BJ (cell line): ENCODE measurements around the gene TMEM231. TPM values are rescaled to one million over a fixed set of nuclear protein-coding genes. Genes with fewer than 3 reads are reported as not detected.
"Not testable (repeated sequence)": the region's sequence is repeated elsewhere in the genome, so short reads cannot be mapped to it uniquely, and the experiment has no call there.

Source experiments
- CTCF ChIA-PET: fragments of 350-600 bp; formaldehyde crosslinking; extraction: SDS; loops from one replicate; lab custom pipeline; 2021; ENCODE audit warnings: antibody characterized with exemption, inconsistent platforms; lab: Yijun Ruan, JAX
- POLR2A ChIA-PET: fragments of 300-600 bp; sonication (Branson Sonifier 250); formaldehyde crosslinking; extraction: SDS; loops from one replicate; lab custom pipeline; 2021; ENCODE audit warnings: antibody characterized with exemption; lab: Charles Lee
- DNase-seq: peaks from one replicate; pipeline ENCODE4 v3.0.0-alpha.2; 2011; ENCODE audit warnings: low read depth
- H3K27me3 ChIP-seq: 2 replicates; pipeline ENCODE4 v1.6.0; 2011; ENCODE audit warnings: low read length; ENCODE audit not compliant: control insufficient read depth, insufficient read depth
- H3K36me3 ChIP-seq: 2 replicates; pipeline ENCODE4 v1.5.1; 2011; ENCODE audit warnings: low read length; ENCODE audit not compliant: control insufficient read depth, insufficient read depth
- H3K4me3 ChIP-seq: 2 replicates; pipeline ENCODE4 v1.5.1; 2011; ENCODE audit warnings: low read depth, mild to moderate bottlenecking, control low read depth, low read length
- CTCF ChIP-seq: IDR thresholded peaks from 2 replicates; pipeline ENCODE4 v1.5.1; 2011; ENCODE audit warnings: low read depth, mild to moderate bottlenecking, control low read depth, inconsistent platforms, low read length, moderate library complexity; ENCODE audit not compliant: insufficient read depth
- polyA plus RNA-seq: library from polyadenylated mRNA; depleted of rRNA; stranded (reverse); fragments of >200 nt; gene quantifications from 2 replicates; pipeline ENCODE4 v1.2.3, GENCODE V29; 2011

TMEM231 gene
- polyA plus RNA-seq, 1 experiment: 38.8 TPM

GRCh38 chr16:75593308-75593707, 37.3 kb upstream of the TMEM231 start:
- CTCF ChIA-PET: interaction anchor here (1.4 to 3.5 kb wide), 3 partner anchors 9 to 122 kb away, joined by 3 to 17 read pairs (median 5); no protein-coding TSS in a partner anchor
- H3K27me3 ChIP-seq: no peaks in the 10 kb centered on the region
- no peak for TF ChIP-seq CTCF
- POLR2A ChIA-PET: no interaction called here
- H3K36me3 ChIP-seq: peaks cover 1% of the 10 kb centered on the region
- no peak for DNase-seq
- no peak overlapping the region for H3K4me3 ChIP-seq

- CTCF ChIA-PET: interaction anchor here (0.9 to 3.5 kb wide), 4 partner anchors 11 to 127 kb away, joined by 3 to 17 read pairs (median 4); partner anchors contain the start of gene GABARAPL2
Observed at GRCh38 chr16:75591927-75592326, 35.9 kb upstream of the TMEM231 start.

GRCh38 chr16:75590920-75591843, 35.1 kb upstream of the TMEM231 start:
- Histone ChIP-seq H3K36me3 (peaks cover 1% of the 10 kb centered on the region), H3K4me3 (no peak overlapping the region), H3K27me3 (no peaks in the 10 kb centered on the region)
- peak; percentile 28; the same call in 1 of the 2 replicates for TF ChIP-seq CTCF
- CTCF ChIA-PET: interaction anchor here (0.9 to 3.5 kb wide), 8 partner anchors 10 to 392 kb away, joined by 3 to 17 read pairs (median 3); partner anchors contain the start of gene GABARAPL2
- DNase-seq: peak; percentile 54
- POLR2A ChIA-PET: no interaction called here

More at GRCh38 chr16:75591927-75592326, 35.9 kb upstream of the TMEM231 start:
- H3K27me3 ChIP-seq, H3K36me3 ChIP-seq, H3K4me3 ChIP-seq, DNase-seq, POLR2A ChIA-PET: not testable (repeated sequence)

DNA sequence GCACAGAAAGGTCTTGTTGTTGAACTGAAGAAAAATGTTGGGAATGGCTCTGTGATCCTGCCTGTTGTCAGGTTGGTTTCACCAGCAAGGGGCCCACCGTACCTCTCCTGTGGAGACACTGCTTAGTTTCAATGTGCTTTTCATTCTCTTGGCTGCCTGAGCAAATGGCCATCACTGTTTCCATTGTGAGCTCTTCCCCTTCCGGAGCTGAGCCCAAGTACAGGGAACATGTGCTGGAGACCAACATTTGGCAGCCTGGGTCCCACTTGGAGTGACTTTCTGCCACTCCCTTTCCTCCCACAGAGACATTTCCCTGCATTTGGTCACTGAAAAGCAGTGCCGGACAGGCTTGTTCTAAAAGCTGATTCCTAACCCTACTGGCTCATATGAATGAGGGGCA, 33.3 kb upstream of the TMEM231 start:
- DNase-seq: no peak
- Histone ChIP-seq H3K36me3 (peaks cover 1% of the 10 kb centered on the region), H3K27me3 (no peaks in the 10 kb centered on the region), H3K4me3 (no peak overlapping the region)
- TF ChIP-seq CTCF: no peak
- POLR2A ChIA-PET: no interaction called here
- CTCF ChIA-PET: no interaction called here

DNA sequence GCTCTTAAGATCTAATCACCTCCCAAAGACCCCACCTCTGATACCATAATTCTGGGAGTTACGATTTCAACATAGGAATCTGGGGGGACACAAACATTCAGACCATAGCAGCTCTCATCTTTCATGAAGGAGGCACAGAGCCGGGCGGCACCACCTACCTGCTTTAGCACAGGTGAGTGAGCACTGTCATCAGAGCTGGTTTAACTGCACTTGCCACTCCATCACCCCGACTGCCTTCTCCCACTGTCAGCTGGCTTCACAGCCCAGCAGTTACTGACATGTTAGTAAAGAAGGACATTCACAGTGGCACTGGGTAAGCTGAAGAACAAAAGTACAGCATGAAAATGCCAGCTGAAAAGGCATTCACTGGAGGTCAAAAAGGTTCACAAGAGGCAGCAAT, 32.7 kb upstream of the TMEM231 start:
- Histone ChIP-seq H3K4me3 (no peak overlapping the region), H3K27me3 (no peaks in the 10 kb centered on the region), H3K36me3 (peaks cover 1% of the 10 kb centered on the region)
- POLR2A ChIA-PET: no interaction called here
- DNase-seq: no peak
- CTCF ChIA-PET: interaction anchor here (1.2 kb wide), 1 partner anchor 15 kb away, joined by 3 read pairs; no protein-coding TSS in a partner anchor
- TF ChIP-seq CTCF: no peak
